Heart left ventricle (tissue), 16 donors: ENCODE measurements around the gene SNRPD3. TPM values are rescaled to one million over a fixed set of nuclear protein-coding genes. Genes with fewer than 3 reads are reported as not detected.
"Not testable (repeated sequence)": the region's sequence is repeated elsewhere in the genome, so short reads cannot be mapped to it uniquely, and the experiment has no call there.

ENCODE experiments used
- ATAC-seq, 4 donors: fragments of 200-7000 bp; cut with Tn5 transposase; one replicate each; pipeline ENCODE4 v1.9.1; 2020 to 2022; ENCODE audit warnings: moderate library complexity in 4 of 4, mild to moderate bottlenecking in 3 of 4, moderate number of reproducible peaks in 1 of 4
- DNase-seq, 5 donors: peaks; one replicate each; pipeline ENCODE4 v3.0.0-alpha.2; 2020
- H3K27ac ChIP-seq, 12 donors: fragments of 200-600 bp; sonication (generic) in 4 of 12; one replicate each; pipeline versions ENCODE4 v1.5.0 to v1.8.0; 2016 to 2022; ENCODE audit warnings: mild to moderate bottlenecking in 2 of 12
- H3K27me3 ChIP-seq, 9 donors: fragments of 200-600 bp; sonication (generic) in 2 of 9; one replicate each; pipeline versions ENCODE4 v1.5.1 to v1.8.0; 2016 to 2022; ENCODE audit warnings: mild to moderate bottlenecking in 3 of 9
- H3K36me3 ChIP-seq, 9 donors: fragments of 200-600 bp; sonication (generic) in 2 of 9; one replicate each; pipeline versions ENCODE4 v1.5.0 to v1.8.0; 2018 to 2022; ENCODE audit warnings: mild to moderate bottlenecking in 2 of 9
- H3K4me1 ChIP-seq, 12 donors: fragments of 200-600 bp; sonication (generic) in 4 of 12; one replicate each; pipeline versions ENCODE4 v1.5.0 to v1.8.0; 2016 to 2022; ENCODE audit warnings: mild to moderate bottlenecking in 3 of 12
- H3K4me3 ChIP-seq, 12 donors: fragments of 200-600 bp; sonication (generic) in 4 of 12; one replicate each; pipeline versions ENCODE4 v1.5.0 to v1.8.0; 2017 to 2022; ENCODE audit warnings: mild to moderate bottlenecking in 9 of 12, moderate library complexity in 4 of 12
- H3K9me3 ChIP-seq, 12 donors: fragments of 200-600 bp; sonication (generic) in 4 of 12; one replicate each; pipeline versions ENCODE4 v1.5.0 to v1.8.0; 2016 to 2022; ENCODE audit warnings: mild to moderate bottlenecking in 1 of 12
- WGBS, 4 donors: extraction: QIAGEN DNeasy Blood & Tissue Kit in 2 of 4; methylation state at CpG; one replicate each; pipeline versions ENCODE4 v1.1.5 to v1.1.7; 2013 to 2018; 5-methylcytosine and 5-hydroxymethylcytosine counted together
- intact Hi-C, 10 donors: fragments of 100-400 bp; cut with DNase I; formaldehyde crosslinking; loops; one replicate each; pipeline versions ENCODE4 v1.11.1 to v1.14.2; 2022
- polyA plus RNA-seq, 2 donors: library from polyadenylated mRNA; stranded (reverse); fragments of 200-250 nt; gene quantifications; one replicate each; pipeline ENCODE4 v1.2.3, GENCODE V29; 2013
- total RNA-seq, 9 donors: library from RNA; depleted of rRNA in 2 of 9; stranded (reverse); fragments of >200 nt in 2 of 9; fragmentation: NEBNext Ultra II Directional in 3 of 9; extraction: Animal tissue kit (Norgen Biotek cat#: 25700) in 3 of 9; gene quantifications; one replicate each; pipeline versions ENCODE4 v1.1.0 to v1.2.4, GENCODE V29; 2016 to 2023
- donor health status: ischemic (EF 13 %, LVEDD 7.1; RV severe dilation, severe dysfunction).
- donor health status: healthy with polysubstance abuse.
- donor health status: DM: no; HTN: yes; CAD: no.
- donor health status: DM: no; HTN: no; CAD: no.
- donor health status: ischemic (EF 25% LVEDD 6.9; RV normal size, moderate dysfunction).
- donor health status: ischemic (EF 25% LVEDD 5.7; RV mildly dilated, moderate dysfunction).
- donor health status: healthy.
- donor health status: DM: yes; HTN: yes; CAD: no.
- donor health status: ischemic (EF 35%, LVEDD 5.7; RV mildly dilated, moderate dysfunction).
- donor health status: nonischemic (EF 11% LVEDD 7.7; RV severe dilation, severe dysfunction).
- donor health status: DM: yes; HTN: yes; CAD: no.
- donor health status: PGD.
- donor health status: ischemic (EF 29% LVEDD 5.4; RV normal size, mild dysfunction).
- donor health status: nonischemic (EF 23%, LVEDD 6.1; RV moderate dilation, normal function).

Gene SNRPD3
- total and polyA plus RNA-seq, 11 donors: 64.8 to 227 (median 74.1) TPM

GRCh38 chr22:24608327-24608726 lies 52.5 kb downstream of the SNRPD3 start:
- not testable (repeated sequence) for H3K27me3 ChIP-seq, H3K9me3 ChIP-seq, H3K27ac ChIP-seq, DNase-seq, H3K36me3 ChIP-seq, H3K4me1 ChIP-seq
- H3K4me3 ChIP-seq: peak overlapping the region in 1 of 12 donors; percentile 45
- intact Hi-C loops: loop anchor here in 1 of 10 donors (10.0 kb wide), 1 partner anchor 934 kb away; no protein-coding TSS in a partner anchor
- peak in 2 of 4 donors; percentile 28 to 48 for ATAC-seq
- 81 to 93% (median 89%) methylated on average over 3 to 6 of the region's 6 CpGs for WGBS, 4 donors

DNA sequence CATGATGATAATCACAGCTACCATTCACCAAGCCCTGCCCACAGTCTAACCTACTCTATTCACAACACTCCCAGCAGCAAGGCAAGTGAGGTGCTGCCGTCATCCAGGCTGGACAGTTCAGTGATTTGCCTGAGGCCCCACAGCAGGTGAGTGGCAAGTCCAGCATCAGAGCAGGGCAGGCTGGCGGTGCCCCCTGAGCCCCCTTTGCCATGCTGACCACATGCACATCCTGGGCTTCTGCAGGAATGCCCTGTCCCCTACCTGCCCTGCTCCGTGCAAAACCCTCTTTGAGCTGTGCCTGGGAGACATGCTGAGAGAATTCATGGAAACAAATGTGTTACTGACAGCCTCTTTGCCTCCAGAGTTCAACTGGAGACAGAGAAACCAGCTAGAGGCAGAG lies 54.1 kb downstream of the SNRPD3 start:
- not testable (repeated sequence) for H3K27me3 ChIP-seq, H3K4me3 ChIP-seq, ATAC-seq, H3K4me1 ChIP-seq, H3K27ac ChIP-seq, H3K9me3 ChIP-seq, H3K36me3 ChIP-seq, DNase-seq
- WGBS, 4 donors: 96% methylated on average over 3 of the region's 3 CpGs; no CpG with 5 or more reads in 2 of the 4 donors
- intact Hi-C loops: loop anchor here in 1 of 10 donors (10.0 kb wide), 1 partner anchor 935 kb away; no protein-coding TSS in a partner anchor

DNA sequence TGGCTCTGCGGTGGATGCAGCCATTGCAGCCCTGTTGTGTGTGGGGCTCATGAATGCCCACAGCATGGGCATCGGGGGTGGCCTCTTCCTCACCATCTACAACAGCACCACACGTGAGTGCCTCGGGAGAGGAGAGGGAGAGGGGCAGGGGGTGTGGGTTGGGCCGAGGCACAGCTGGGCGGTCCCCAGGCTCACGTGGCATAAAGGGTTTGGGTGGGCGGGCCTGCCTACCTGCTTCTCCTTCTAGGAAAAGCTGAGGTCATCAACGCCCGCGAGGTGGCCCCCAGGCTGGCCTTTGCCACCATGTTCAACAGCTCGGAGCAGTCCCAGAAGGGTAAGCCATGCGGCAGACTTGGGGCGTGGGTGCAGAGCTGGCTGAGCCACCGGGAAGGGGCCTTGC lies 59.0 kb downstream of the SNRPD3 start:
- H3K36me3 ChIP-seq, H3K4me1 ChIP-seq, intact Hi-C loops, H3K27me3 ChIP-seq, ATAC-seq, DNase-seq, H3K4me3 ChIP-seq, H3K27ac ChIP-seq, H3K9me3 ChIP-seq: not testable (repeated sequence)
- WGBS, 4 donors: 73 to 82% (median 78%) methylated on average over 11 to 15 of the region's 15 CpGs

- H3K27me3 ChIP-seq, H3K27ac ChIP-seq, H3K4me3 ChIP-seq, H3K4me1 ChIP-seq, ATAC-seq, H3K9me3 ChIP-seq, H3K36me3 ChIP-seq, DNase-seq, intact Hi-C loops: not testable (repeated sequence)
- 60 to 92% (median 70%) methylated on average over 1 to 4 of the region's 5 CpGs for WGBS, 4 donors
Observed at GRCh38 chr22:24621244-24621643, 65.4 kb downstream of the SNRPD3 start.

GRCh38 chr22:24622596-24622995 lies 66.8 kb downstream of the SNRPD3 start:
- H3K4me3 ChIP-seq, H3K27ac ChIP-seq, DNase-seq, H3K27me3 ChIP-seq, ATAC-seq, H3K9me3 ChIP-seq, intact Hi-C loops, H3K4me1 ChIP-seq, H3K36me3 ChIP-seq: not testable (repeated sequence)
- 70 to 83% (median 75%) methylated on average over 2 of the region's 2 CpGs for WGBS, 4 donors

Other genes with a start within 250 kb of the SNRPD3 start
- gene ADORA2A, start 128.4 kb upstream of the SNRPD3 start, total RNA-seq: 10 to 100 TPM in 1 of 9 donors, 1 to 10 TPM in 8; 1.5 to 12.1 (median 4.5) TPM
- 1 to 10 TPM; 3.9 to 5.5 TPM for gene ADORA2A, start 128.4 kb upstream of the SNRPD3 start, polyA plus RNA-seq
- gene UPB1, start 60.7 kb upstream of the SNRPD3 start, total RNA-seq: 1 to 10 TPM in 3 of 9 donors, under 1 TPM in 6; 0.35 to 1.9 (median 0.80) TPM
- 1 to 10 TPM in 1 of 2 donors, under 1 TPM in 1; 0.24 to 1.8 TPM for gene UPB1, start 60.7 kb upstream of the SNRPD3 start, polyA plus RNA-seq
- gene GUCD1, start 861 bp upstream of the SNRPD3 start, total RNA-seq: 100 to 1,000 TPM; 147 to 487 (median 186) TPM
- 100 to 1,000 TPM; 159 to 272 TPM for gene GUCD1, start 861 bp upstream of the SNRPD3 start, polyA plus RNA-seq
- gene LRRC75B, start 37.1 kb downstream of the SNRPD3 start, total RNA-seq: 1 to 10 TPM; 3.7 to 6.5 (median 4.5) TPM
- gene LRRC75B, start 37.1 kb downstream of the SNRPD3 start, polyA plus RNA-seq: 1 to 10 TPM; 2.6 to 8.0 TPM
- gene GGT1, start 47.2 kb downstream of the SNRPD3 start, total RNA-seq: 1 to 10 TPM in 6 of 9 donors, under 1 TPM in 2, not detected in 1; 0.83 to 8.2 (median 1.5) TPM
- gene GGT1, start 47.2 kb downstream of the SNRPD3 start, polyA plus RNA-seq: 1 to 10 TPM in 1 of 2 donors, under 1 TPM in 1; 0.93 to 1.7 TPM
- not detected for gene PIWIL3, start 218.7 kb downstream of the SNRPD3 start, total RNA-seq
- gene PIWIL3, start 218.7 kb downstream of the SNRPD3 start, polyA plus RNA-seq: not detected